ENCODE data around the gene RCOR1. TPM values are rescaled to one million over a fixed set of nuclear protein-coding genes. Genes with fewer than 3 reads are reported as not detected.

The RCOR1 gene
- total RNA-seq, 6 donors from 2014 or later: 19.8 to 58.7 (median 34.3) TPM

DNA sequence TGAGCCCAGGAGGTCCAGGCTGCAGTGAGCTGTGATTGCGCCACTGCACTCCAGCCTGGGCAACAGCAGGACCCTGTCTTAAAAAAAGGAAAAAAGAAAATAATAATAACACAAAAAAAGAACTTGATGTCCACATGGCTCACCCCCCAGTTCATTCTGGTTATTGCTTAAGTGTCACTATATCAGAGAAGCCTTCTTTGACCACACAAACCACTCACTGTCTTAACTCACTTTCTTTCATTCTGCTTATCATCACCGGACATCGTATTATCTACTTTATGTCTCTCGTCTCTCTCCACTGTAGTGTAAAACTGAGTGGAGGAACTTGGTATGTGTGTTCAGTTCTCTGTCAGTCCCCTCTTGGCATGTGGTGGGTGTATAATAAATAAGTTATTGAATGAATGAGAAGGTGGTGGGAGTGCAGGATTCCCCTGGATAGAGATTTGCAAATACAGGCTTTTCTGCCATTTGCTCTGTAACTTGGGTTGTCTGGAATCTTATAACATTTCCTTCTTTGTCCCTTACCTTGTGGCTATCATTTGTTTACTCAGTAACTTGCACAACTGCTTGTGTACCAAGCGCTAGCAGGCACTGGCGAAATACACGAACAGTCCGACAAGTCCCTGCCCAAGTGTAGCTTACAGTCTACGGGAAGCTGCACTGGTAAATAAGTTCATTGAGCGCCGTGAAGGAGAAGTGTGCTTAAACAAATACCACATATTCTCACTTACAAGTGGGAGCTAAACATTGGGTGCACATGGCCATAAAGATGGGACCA is 98.2 kb downstream of the RCOR1 start:
- Histone ChIP-seq H3K27ac (no peak overlapping the region), H3K27me3 (no peaks in the 10 kb centered on the region), H3K9me3 (no peaks in the 10 kb centered on the region), H3K4me1 (peaks cover 24 to 59% (median 28%) of the 10 kb centered on the region in 4 donors), H3K4me3 (no peak overlapping the region), H3K36me3 (no peaks in the 10 kb centered on the region)
- 72 to 76% methylated on average over 11 of the region's 11 CpGs for WGBS, 2 donors
- DNase-seq (peak in 1 of 2 donors; percentile 60), ATAC-seq (ENCODE audit: low FRiP score in 2 of 2) (no peak)
- TF ChIP-seq EP300 (IDR thresholded peaks at IDR 0.05): no peak
- TF ChIP-seq, protein P1, sequence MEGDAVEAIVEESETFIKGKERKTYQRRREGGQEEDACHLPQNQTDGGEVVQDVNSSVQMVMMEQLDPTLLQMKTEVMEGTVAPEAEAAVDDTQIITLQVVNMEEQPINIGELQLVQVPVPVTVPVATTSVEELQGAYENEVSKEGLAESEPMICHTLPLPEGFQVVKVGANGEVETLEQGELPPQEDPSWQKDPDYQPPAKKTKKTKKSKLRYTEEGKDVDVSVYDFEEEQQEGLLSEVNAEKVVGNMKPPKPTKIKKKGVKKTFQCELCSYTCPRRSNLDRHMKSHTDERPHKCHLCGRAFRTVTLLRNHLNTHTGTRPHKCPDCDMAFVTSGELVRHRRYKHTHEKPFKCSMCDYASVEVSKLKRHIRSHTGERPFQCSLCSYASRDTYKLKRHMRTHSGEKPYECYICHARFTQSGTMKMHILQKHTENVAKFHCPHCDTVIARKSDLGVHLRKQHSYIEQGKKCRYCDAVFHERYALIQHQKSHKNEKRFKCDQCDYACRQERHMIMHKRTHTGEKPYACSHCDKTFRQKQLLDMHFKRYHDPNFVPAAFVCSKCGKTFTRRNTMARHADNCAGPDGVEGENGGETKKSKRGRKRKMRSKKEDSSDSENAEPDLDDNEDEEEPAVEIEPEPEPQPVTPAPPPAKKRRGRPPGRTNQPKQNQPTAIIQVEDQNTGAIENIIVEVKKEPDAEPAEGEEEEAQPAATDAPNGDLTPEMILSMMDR (IDR thresholded peaks at IDR 0.05): no peak
- TF ChIP-seq POLR2AphosphoS5 (IDR thresholded peaks at IDR 0.05): no peak
- TF ChIP-seq POLR2A (IDR thresholded peaks at IDR 0.05): no peak

DNA sequence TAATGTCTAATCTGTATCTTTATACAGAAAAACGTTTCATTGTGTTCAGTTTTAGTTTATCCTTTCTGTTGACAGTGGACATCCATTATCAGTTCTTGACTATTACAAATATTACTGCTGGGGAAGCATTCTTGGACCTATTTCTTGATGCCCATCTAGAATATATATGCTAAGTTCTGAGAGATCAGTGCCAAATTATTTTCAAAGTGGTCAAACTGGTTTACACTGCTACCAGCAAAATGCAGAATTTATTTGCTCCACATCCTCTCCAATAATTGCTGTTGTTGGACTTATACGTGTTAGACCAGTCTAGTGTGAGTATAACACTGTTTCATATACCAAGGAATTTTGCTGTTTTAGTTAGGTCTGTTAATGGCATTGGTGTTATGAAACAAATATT is 99.3 kb downstream of the RCOR1 start:
- Histone ChIP-seq H3K9me3 (no peaks in the 10 kb centered on the region), H3K36me3 (no peaks in the 10 kb centered on the region), H3K4me3 (no peak overlapping the region), H3K4me1 (peaks cover 24 to 59% (median 28%) of the 10 kb centered on the region in 4 donors), H3K27me3 (no peaks in the 10 kb centered on the region), H3K27ac (no peak overlapping the region)
- TF ChIP-seq POLR2A (IDR thresholded peaks at IDR 0.05): no peak
- TF ChIP-seq, protein P1 (IDR thresholded peaks at IDR 0.05): no peak
- no peak for TF ChIP-seq POLR2AphosphoS5 (IDR thresholded peaks at IDR 0.05)
- TF ChIP-seq EP300 (IDR thresholded peaks at IDR 0.05): no peak
- WGBS, 2 donors: 40 to 42% methylated on average over 2 of the region's 2 CpGs
- ATAC-seq (ENCODE audit: low FRiP score in 2 of 2): no peak
- DNase-seq: no peak

DNA sequence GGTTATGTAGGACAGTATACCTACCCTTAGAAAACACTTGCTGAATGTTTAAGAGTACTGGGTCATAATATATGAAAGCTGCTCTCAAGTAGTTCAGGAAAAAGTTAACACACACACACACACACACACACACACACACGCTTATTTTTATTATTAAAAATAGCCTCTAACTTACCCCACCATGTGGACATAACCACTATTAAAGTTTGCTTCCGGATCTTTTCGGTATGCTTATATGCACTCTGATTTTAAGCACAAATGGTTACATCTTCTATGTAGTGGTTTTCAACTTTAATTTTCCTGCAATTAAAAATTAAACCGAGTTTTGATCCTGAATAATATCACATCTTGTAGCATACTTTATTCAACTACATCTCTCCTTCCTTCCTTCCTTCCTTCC is 99.9 kb downstream of the RCOR1 start:
- 43% methylated on average over 4 of the region's 4 CpGs for WGBS, 2 donors
- DNase-seq (no peak), ATAC-seq (ENCODE audit: low FRiP score in 2 of 2) (no peak)
- no peaks in the 10 kb centered on the region for H3K27me3 ChIP-seq
- H3K9me3 ChIP-seq: no peaks in the 10 kb centered on the region
- H3K4me3 ChIP-seq: no peak overlapping the region
- no peaks in the 10 kb centered on the region for H3K36me3 ChIP-seq
- TF ChIP-seq EP300 (IDR thresholded peaks at IDR 0.05) (no peak), POLR2A (IDR thresholded peaks at IDR 0.05) (no peak), POLR2AphosphoS5 (IDR thresholded peaks at IDR 0.05) (no peak)
- TF ChIP-seq, protein P1 (IDR thresholded peaks at IDR 0.05): no peak
- peaks cover 24 to 63% (median 30%) of the 10 kb centered on the region in 4 donors for H3K4me1 ChIP-seq
- peak overlapping the region in 1 of 4 donors; percentile 53 for H3K27ac ChIP-seq

DNA sequence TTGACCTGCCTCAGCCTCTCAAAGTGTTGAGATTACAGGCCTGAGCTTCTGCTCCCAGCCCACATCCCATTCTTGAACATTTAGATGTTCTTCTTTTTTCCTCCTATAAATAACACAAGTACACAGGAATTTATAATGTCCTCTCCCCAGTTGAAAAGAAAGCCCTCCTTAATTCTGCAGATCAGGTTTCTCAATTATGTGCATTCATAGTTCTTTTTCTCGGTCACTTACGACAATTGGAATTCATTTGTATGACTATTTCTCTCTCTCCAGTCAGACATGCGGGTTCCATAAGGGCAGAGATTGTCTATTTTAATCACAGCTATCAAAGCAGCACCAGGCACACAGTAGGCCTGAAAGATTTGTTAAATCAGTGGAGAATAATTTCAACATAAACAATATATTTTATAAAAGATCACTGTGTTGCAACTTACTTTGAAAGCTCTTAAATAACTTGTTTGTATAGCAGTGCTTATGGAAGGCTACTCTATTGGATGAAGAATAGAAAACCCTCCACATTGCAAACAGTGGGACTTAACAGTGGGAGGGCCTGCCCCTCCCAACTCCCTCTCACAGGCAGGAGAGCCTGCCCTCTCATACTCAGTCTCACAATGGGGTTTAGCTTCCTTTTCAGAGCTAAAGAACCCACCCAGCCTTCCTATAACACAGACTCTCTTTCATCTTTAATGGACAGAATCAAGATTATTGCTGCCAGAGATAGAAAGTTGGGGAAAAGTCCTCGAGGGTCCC is 100.7 kb downstream of the RCOR1 start:
- Histone ChIP-seq H3K36me3 (no peaks in the 10 kb centered on the region), H3K9me3 (no peaks in the 10 kb centered on the region), H3K27ac (peak overlapping the region in 3 of 4 donors; percentile 1 to 53 (median 22)), H3K27me3 (no peaks in the 10 kb centered on the region), H3K4me3 (no peak overlapping the region), H3K4me1 (peaks cover 24 to 56% (median 31%) of the 10 kb centered on the region in 4 donors)
- TF ChIP-seq POLR2AphosphoS5 (IDR thresholded peaks at IDR 0.05) (no peak), POLR2A (IDR thresholded peaks at IDR 0.05) (no peak), EP300 (IDR thresholded peaks at IDR 0.05) (no peak)
- TF ChIP-seq, protein P1 (IDR thresholded peaks at IDR 0.05): no peak
- 54 to 70% methylated on average over 4 of the region's 4 CpGs for WGBS, 2 donors
- peak in 1 of 2 donors; percentile 87 for ATAC-seq (ENCODE audit: low FRiP score in 2 of 2)
- peak in 1 of 2 donors; percentile 62 for DNase-seq

Measured in upper lobe of left lung (tissue), 6 donors.